HepG2 (cell line): ENCODE data around the gene PSPH. TPM values are rescaled to one million over a fixed set of nuclear protein-coding genes. Genes with fewer than 3 reads are reported as not detected.
A peak's percentile ranks its signal among the peaks of the same experiment; 100 is the strongest.

Experiments
- ATF6 ChIP-seq: sonication (generic); formaldehyde crosslinking; conservative IDR thresholded peaks from 2 replicates; pipeline ENCODE4 v1.4.0; 2020; ENCODE audit warnings: missing genetic modification reagents
- DMAP1 ChIP-seq: IDR thresholded peaks from 2 replicates; pipeline ENCODE4 v1.6.1; 2016
- EHMT2 ChIP-seq: fragments of 200-600 bp; sonication (generic); IDR thresholded peaks from 2 replicates; pipeline ENCODE4 v1.7.0; 2017; ENCODE audit warnings: antibody characterized with exemption, low read depth, low read length, borderline replicate concordance
- FOSL2 ChIP-seq: sonication (generic); formaldehyde crosslinking; IDR thresholded peaks from 2 replicates; pipeline ENCODE4 v1.4.0; 2020; ENCODE audit warnings: missing genetic modification reagents
- RORA ChIP-seq: sonication (generic); formaldehyde crosslinking; IDR thresholded peaks from 2 replicates; pipeline ENCODE4 v1.5.0; 2020; ENCODE audit warnings: mild to moderate bottlenecking, missing genetic modification reagents, moderate library complexity
- SP140L ChIP-seq: sonication (generic); formaldehyde crosslinking; IDR thresholded peaks from 2 replicates; pipeline ENCODE4 v1.4.0; 2020; ENCODE audit warnings: missing genetic modification reagents, borderline replicate concordance
- ZBTB10 ChIP-seq: sonication (generic); formaldehyde crosslinking; IDR thresholded peaks from 2 replicates; pipeline ENCODE4 v1.4.0; 2020; ENCODE audit warnings: missing genetic modification reagents, borderline replicate concordance
- ZBTB20 ChIP-seq: sonication (generic); formaldehyde crosslinking; IDR thresholded peaks from 2 replicates; pipeline ENCODE4 v1.8.1; 2023; ENCODE audit warnings: missing genetic modification reagents, low read depth, mild to moderate bottlenecking, borderline replicate concordance
- ZBTB26 ChIP-seq: IDR thresholded peaks from 2 replicates; pipeline ENCODE4 v1.6.1; 2016; ENCODE audit warnings: missing compliant biosample characterization, missing genetic modification reagents, borderline replicate concordance
- ZBTB3 ChIP-seq: sonication (generic); formaldehyde crosslinking; IDR thresholded peaks from 2 replicates; pipeline ENCODE4 v1.4.0; 2020; ENCODE audit warnings: low read depth, mild to moderate bottlenecking, moderate library complexity, missing genetic modification reagents, borderline replicate concordance
- ZNF142 ChIP-seq: sonication (generic); formaldehyde crosslinking; IDR thresholded peaks from 2 replicates; pipeline ENCODE4 v1.4.0; 2020; ENCODE audit warnings: missing genetic modification reagents
- ZNF414 ChIP-seq: sonication (generic); formaldehyde crosslinking; IDR thresholded peaks from 2 replicates; pipeline ENCODE4 v1.5.0; 2020; ENCODE audit warnings: missing genetic modification reagents
- ZNF530 ChIP-seq: sonication (generic); formaldehyde crosslinking; IDR thresholded peaks from 2 replicates; pipeline ENCODE4 v1.5.0; 2020; ENCODE audit warnings: low read depth, mild to moderate bottlenecking, missing genetic modification reagents
- ZNF569 ChIP-seq: sonication (generic); formaldehyde crosslinking; IDR thresholded peaks from 2 replicates; pipeline ENCODE4 v1.5.0; 2020; ENCODE audit warnings: mild to moderate bottlenecking, missing genetic modification reagents, moderate library complexity, borderline replicate concordance
- ZNF629 ChIP-seq: sonication (generic); formaldehyde crosslinking; conservative IDR thresholded peaks from 2 replicates; pipeline ENCODE4 v1.5.0; 2020; ENCODE audit warnings: missing genetic modification reagents
- ZNF766 ChIP-seq: sonication (generic); formaldehyde crosslinking; IDR thresholded peaks from 2 replicates; pipeline ENCODE4 v1.5.0; 2020; ENCODE audit warnings: missing genetic modification reagents, borderline replicate concordance
- polyA plus RNA-seq, 8 experiments: library from polyadenylated mRNA; depleted of rRNA in 3 of 8; stranded (reverse) in 7 of 8; unstranded in 1 of 8; fragments of >200 nt; fragmentation: Illumina TruSeq in 4 of 8; extraction: Trizol in 4 of 8; gene quantifications; 2 replicates each; pipeline versions ENCODE4 v1.2.1 to v1.2.3, GENCODE V29; 2011 to 2016; ENCODE audit warnings: low read depth in 4 of 8, missing spikeins in 1 of 8, mixed read lengths in 1 of 8; ENCODE audit not compliant: insufficient read depth in 1 of 8
- total RNA-seq, 5 experiments: library from RNA; depleted of rRNA; stranded (reverse); fragments of >200 nt; fragmentation: Illumina TruSeq; extraction: Trizol; gene quantifications; 2 replicates each; pipeline ENCODE4 v1.2.3, GENCODE V29; 2016; ENCODE audit warnings: low read depth in 1 of 5

PSPH gene
- total and polyA plus RNA-seq, 2 of the 13 experiments (the other 11 are each of a cell fraction or from before 2014, with no cell fraction given) = 85.5 to 124 TPM

GRCh38 chr7:56007167-56007652 lies 44.0 kb downstream of the PSPH start (continued):
- TF ChIP-seq DMAP1 (CRISPR knock-in tag) (peak; percentile 78; the same call in 1 of the 2 replicates), EHMT2 (peak; percentile 55; the same call in 1 of the 2 replicates), ZBTB3 (CRISPR knock-in tag) (no peak), ZBTB10 (CRISPR knock-in tag) (no peak), ZNF414 (CRISPR knock-in tag) (peak; percentile 73; the same call in 1 of the 2 replicates), ZNF629 (no peak), ATF6 (CRISPR knock-in tag) (no peak), ZBTB26 (CRISPR knock-in tag) (peak; percentile 39; the same call in 1 of the 2 replicates), ZNF569 (CRISPR knock-in tag) (no peak; the same call in 1 of the 2 replicates), SP140L (CRISPR knock-in tag) (no peak), ZBTB20 (peak; percentile 92; the same call in 1 of the 2 replicates), RORA (CRISPR knock-in tag) (no peak), ZNF142 (CRISPR knock-in tag) (no peak), ZNF530 (CRISPR knock-in tag) (no peak), FOSL2 (CRISPR knock-in tag) (peak; percentile 98), ZNF766 (CRISPR knock-in tag) (peak; percentile 53; the same call in 1 of the 2 replicates)
